Left lung (tissue), 10 donors: ENCODE data around the gene LHFPL4. TPM values are rescaled to one million over a fixed set of nuclear protein-coding genes. Genes with fewer than 3 reads are reported as not detected.
A peak's percentile ranks its signal among the peaks of the same experiment; 100 is the strongest.

Experiments used
- ATAC-seq: fragments of 200-7000 bp; cut with Tn5 transposase; one replicate; pipeline ENCODE4 v1.9.1; 2020; ENCODE audit warnings: moderate library complexity
- DNase-seq, 4 donors: peaks; one replicate each; pipeline ENCODE4 v3.0.0-alpha.2; 2013 to 2020
- H3K27ac ChIP-seq, 2 donors: fragments of 200-600 bp; sonication (generic) in 1 of 2; one replicate each; pipeline versions ENCODE4 v1.5.0 to v1.8.0; 2020 to 2021
- H3K27me3 ChIP-seq, 2 donors: fragments of 200-600 bp; sonication (generic) in 1 of 2; one replicate each; pipeline versions ENCODE4 v1.5.0 to v1.8.0; 2020 to 2021
- H3K36me3 ChIP-seq, 2 donors: fragments of 200-600 bp; sonication (generic) in 1 of 2; one replicate each; pipeline versions ENCODE4 v1.5.0 to v1.8.0; 2020 to 2021
- H3K4me1 ChIP-seq, 2 donors: fragments of 200-600 bp; one replicate each; pipeline ENCODE4 v1.8.0; 2021
- H3K4me3 ChIP-seq, 2 donors: fragments of 200-600 bp; sonication (generic) in 1 of 2; one replicate each; pipeline versions ENCODE4 v1.5.0 to v1.8.0; 2020 to 2021; ENCODE audit warnings: mild to moderate bottlenecking in 1 of 2
- H3K9me3 ChIP-seq, 2 donors: fragments of 200-600 bp; sonication (generic) in 1 of 2; one replicate each; pipeline versions ENCODE4 v1.5.0 to v1.8.0; 2020 to 2021
- CTCF ChIP-seq, 2 donors: fragments of 200-600 bp; sonication (generic) in 1 of 2; IDR thresholded peaks; one replicate each; pipeline versions ENCODE4 v1.5.0 to v1.8.0; 2021; ENCODE audit warnings: antibody characterized with exemption in 2 of 2
- intact Hi-C, 2 donors: fragments of 100-400 bp; cut with DNase I; formaldehyde crosslinking; loops; one replicate each; pipeline versions ENCODE4 v1.11.2 to v1.14.2; 2022
- polyA plus RNA-seq, 6 donors: library from polyadenylated mRNA; unstranded; fragments of 120-200 nt; gene quantifications; one replicate each; pipeline ENCODE4 v1.2.1, GENCODE V29; 2013; ENCODE audit not compliant: insufficient read length in 6 of 6
- total RNA-seq, 2 donors: library from RNA; stranded (reverse); fragmentation: NEBNext Ultra II Directional; extraction: Animal tissue kit (Norgen Biotek cat#: 25700); gene quantifications; one replicate each; pipeline ENCODE4 v1.2.1, GENCODE V29; 2021
- donor health status: DM: no; HTN: yes; CAD: no.
- donor health status: DM: no; HTN: no; CAD: no.

LHFPL4 gene
- total and polyA plus RNA-seq, 8 donors, result 0.06 to 0.13 (median 0.09) TPM; not detected in 2

GRCh38 chr3:9455596-9456131 is 98.0 kb downstream of the LHFPL4 start:
- H3K36me3 ChIP-seq, result peaks cover 0 to 96% of the 10 kb centered on the region in 2 donors
- no peak for DNase-seq
- intact Hi-C loops, result no loop called here

GRCh38 chr3:9452417-9452816 is 101.2 kb downstream of the LHFPL4 start:
- Histone ChIP-seq H3K9me3 (no peaks in the 10 kb centered on the region), H3K36me3 (peaks cover 0 to 100% of the 10 kb centered on the region in 2 donors), H3K27ac (peak overlapping the region in 1 of 2 donors; percentile 35), H3K4me1 (peaks cover 0 to 10% of the 10 kb centered on the region in 2 donors), H3K27me3 (no peaks in the 10 kb centered on the region), H3K4me3 (no peak overlapping the region)
- DNase-seq (no peak), ATAC-seq (no peak)
- intact Hi-C loops, result no loop called here
- TF ChIP-seq CTCF (IDR thresholded peaks at IDR 0.05), result no peak

More at GRCh38 chr3:9455596-9456131, 98.0 kb downstream of the LHFPL4 start:
- Histone ChIP-seq H3K4me3 (no peak overlapping the region), H3K27me3 (no peaks in the 10 kb centered on the region), H3K4me1 (peaks cover 0 to 10% of the 10 kb centered on the region in 2 donors), H3K9me3 (no peaks in the 10 kb centered on the region), H3K27ac (no peak overlapping the region)
- TF ChIP-seq CTCF (IDR thresholded peaks at IDR 0.05), result no peak
- no peak for ATAC-seq

GRCh38 chr3:9450991-9451390 is 102.6 kb downstream of the LHFPL4 start:
- Histone ChIP-seq H3K27ac (no peak overlapping the region), H3K9me3 (no peaks in the 10 kb centered on the region), H3K4me1 (peaks cover 0 to 10% of the 10 kb centered on the region in 2 donors), H3K27me3 (no peaks in the 10 kb centered on the region), H3K36me3 (peaks cover 0 to 100% of the 10 kb centered on the region in 2 donors), H3K4me3 (no peak overlapping the region)
- no peak for ATAC-seq
- intact Hi-C loops, result no loop called here
- TF ChIP-seq CTCF (IDR thresholded peaks at IDR 0.05), result no peak
- no peak for DNase-seq

- Histone ChIP-seq H3K4me1 (peaks cover 0 to 10% of the 10 kb centered on the region in 2 donors), H3K27me3 (no peaks in the 10 kb centered on the region), H3K9me3 (no peaks in the 10 kb centered on the region), H3K36me3 (peaks cover 0 to 100% of the 10 kb centered on the region in 2 donors), H3K4me3 (no peak overlapping the region), H3K27ac (no peak overlapping the region)
- no peak for DNase-seq
- TF ChIP-seq CTCF (IDR thresholded peaks at IDR 0.05), result no peak
- intact Hi-C loops, result no loop called here
- no peak for ATAC-seq
Observed at GRCh38 chr3:9450126-9450525, 103.5 kb downstream of the LHFPL4 start.

GRCh38 chr3:9448643-9449042 is 105.0 kb downstream of the LHFPL4 start:
- no peak overlapping the region for H3K27ac ChIP-seq
- peaks cover 0 to 10% of the 10 kb centered on the region in 2 donors for H3K4me1 ChIP-seq
- intact Hi-C loops, result loop anchor here in 1 of 2 donors (10.0 kb wide), 1 partner anchor 54 kb away; the partner anchor contains the start of gene SETD5
- ATAC-seq, result no peak
- DNase-seq, result no peak
- peaks cover 0 to 100% of the 10 kb centered on the region in 2 donors for H3K36me3 ChIP-seq
- H3K4me3 ChIP-seq, result no peak overlapping the region
- no peak for TF ChIP-seq CTCF (IDR thresholded peaks at IDR 0.05)
- H3K27me3 ChIP-seq, result no peaks in the 10 kb centered on the region
- H3K9me3 ChIP-seq, result no peaks in the 10 kb centered on the region

Other genes starting within 250 kb of the LHFPL4 start
- gene THUMPD3, start 190.8 kb downstream of the LHFPL4 start, total RNA-seq, result 10 to 100 TPM; 32.2 to 35.4 TPM
- gene THUMPD3, start 190.8 kb downstream of the LHFPL4 start, polyA plus RNA-seq, result 10 to 100 TPM; 42.3 to 65.0 (median 50.9) TPM
- gene SETD5, start 156.2 kb downstream of the LHFPL4 start, total RNA-seq, result 100 to 1,000 TPM in 1 of 2 donors, 10 to 100 TPM in 1; 82.2 to 113 TPM
- 100 to 1,000 TPM; 163 to 195 (median 181) TPM for gene SETD5, start 156.2 kb downstream of the LHFPL4 start, polyA plus RNA-seq
- gene MTMR14, start 95.7 kb upstream of the LHFPL4 start, total RNA-seq, result 10 to 100 TPM; 35.0 to 49.6 TPM
- gene MTMR14, start 95.7 kb upstream of the LHFPL4 start, polyA plus RNA-seq, result 10 to 100 TPM; 29.8 to 34.7 (median 32.9) TPM
- under 1 TPM in 1 of 2 donors, not detected in 1; 0.21 TPM for gene CPNE9, start 150.0 kb upstream of the LHFPL4 start, total RNA-seq
- under 1 TPM in 5 of 6 donors, not detected in 1; 0.15 to 0.40 (median 0.27) TPM for gene CPNE9, start 150.0 kb upstream of the LHFPL4 start, polyA plus RNA-seq
- 10 to 100 TPM; 15.2 to 22.3 TPM for gene BRPF1, start 177.9 kb upstream of the LHFPL4 start, total RNA-seq
- gene BRPF1, start 177.9 kb upstream of the LHFPL4 start, polyA plus RNA-seq, result 10 to 100 TPM; 17.7 to 24.1 (median 21.9) TPM
- 10 to 100 TPM; 19.9 to 29.4 TPM for gene OGG1, start 196.1 kb upstream of the LHFPL4 start, total RNA-seq
- gene OGG1, start 196.1 kb upstream of the LHFPL4 start, polyA plus RNA-seq, result 10 to 100 TPM; 66.1 to 73.1 (median 69.5) TPM
- 10 to 100 TPM; 29.1 to 37.5 TPM for gene CAMK1, start 216.1 kb upstream of the LHFPL4 start, total RNA-seq
- gene CAMK1, start 216.1 kb upstream of the LHFPL4 start, polyA plus RNA-seq, result 10 to 100 TPM; 18.4 to 25.8 (median 22.0) TPM
- gene TADA3, start 238.7 kb upstream of the LHFPL4 start, total RNA-seq, result 10 to 100 TPM; 50.0 to 59.2 TPM
- gene TADA3, start 238.7 kb upstream of the LHFPL4 start, polyA plus RNA-seq, result 10 to 100 TPM; 65.7 to 91.7 (median 79.8) TPM
- gene ARPC4, start 239.3 kb upstream of the LHFPL4 start, total RNA-seq, result 100 to 1,000 TPM; 148 to 193 TPM
- 100 to 1,000 TPM in 5 of 6 donors, 10 to 100 TPM in 1; 87.7 to 112 (median 108) TPM for gene ARPC4, start 239.3 kb upstream of the LHFPL4 start, polyA plus RNA-seq